Hepatocyte (in vitro differentiated cells): ENCODE measurements around the gene EEPD1.

ENCODE experiments used
- CTCF ChIP-seq: fragments of 200-600 bp; sonication (generic); IDR thresholded peaks from 2 replicates; pipeline ENCODE4 v1.5.1; 2016; ENCODE audit warnings: antibody characterized with exemption, mild to moderate bottlenecking; ENCODE audit not compliant: poor library complexity
- EZH2 ChIP-seq: fragments of 200-600 bp; sonication (generic); IDR thresholded peaks from 2 replicates; pipeline ENCODE4 v1.6.1; 2016; ENCODE audit warnings: antibody characterized with exemption, mild to moderate bottlenecking, borderline replicate concordance

GRCh38 chr7:36238138-36238537, 85.1 kb downstream of the EEPD1 start:
- TF ChIP-seq CTCF (no peak), EZH2 (no peak)
